ENCODE results near the gene ARHGEF17. TPM values are rescaled to one million over a fixed set of nuclear protein-coding genes. Genes with fewer than 3 reads are reported as not detected.

Gene ARHGEF17
- total RNA-seq, 1 experiment from 2014 or later = 77.9 TPM

- DNase-seq = no peak
- ChIA-PET CTCF (interaction anchor here (1.4 to 2.9 kb wide), 3 partner anchors 9 to 35 kb away, joined by 3 to 51 read pairs (median 18); no protein-coding TSS in a partner anchor), POLR2A (interaction anchor here (0.5 kb wide), 1 partner anchor 527 kb away, joined by 3 read pairs; no protein-coding TSS in a partner anchor)
- no peak overlapping the region for H3K4me3 Mint-ChIP-seq (ENCODE audit: unreplicated experiment)
- no TSS peak for BruUV-seq (replicated peaks)
- H3K27ac Mint-ChIP-seq (ENCODE audit: unreplicated experiment) = peak overlapping the region; percentile 1
- Histone ChIP-seq H3K27me3 (replicated peaks; ENCODE audit: control insufficient read depth, insufficient read depth, low read length) (no peaks in the 10 kb centered on the region), H3K36me3 (ENCODE audit: control insufficient read depth, insufficient read depth, low read length) (peaks cover 2% of the 10 kb centered on the region; the same call in 1 of the 2 replicates), H3K4me1 (peaks cover 40% of the 10 kb centered on the region), H3K4me3 (ENCODE audit: low read depth, low read length) (no peak overlapping the region), H3K9me3 (no peaks in the 10 kb centered on the region)
- peaks cover 23% of the 10 kb centered on the region for H3K4me1 Mint-ChIP-seq (ENCODE audit: low read depth, unreplicated experiment)
- no peak for TF ChIP-seq CTCF (IDR thresholded peaks at IDR 0.05; ENCODE audit: insufficient read depth in 1 of 2, low read depth in 1 of 2, low read length in 1 of 2, severe bottlenecking in 1 of 2, unreplicated experiment in 1 of 2)
- H3K27me3 Mint-ChIP-seq (ENCODE audit: insufficient read depth, unreplicated experiment) = no peaks in the 10 kb centered on the region
- intact Hi-C loops (cut with micrococcal nuclease; ENCODE audit: unreplicated experiment) = no loop called here
- peaks cover 49% of the 10 kb centered on the region for H3K36me3 Mint-ChIP-seq (ENCODE audit: insufficient read depth, unreplicated experiment)
- no peaks in the 10 kb centered on the region for H3K9me3 Mint-ChIP-seq (ENCODE audit: unreplicated experiment)
These were observed 8.3 kb downstream of the ARHGEF17 start for GRCh38 chr11:73316422-73316821.

GRCh38 chr11:73317373-73317772 is 9.3 kb downstream of the ARHGEF17 start:
- no peak for TF ChIP-seq CTCF (IDR thresholded peaks at IDR 0.05; ENCODE audit: insufficient read depth in 1 of 2, low read depth in 1 of 2, low read length in 1 of 2, severe bottlenecking in 1 of 2, unreplicated experiment in 1 of 2)
- ChIA-PET POLR2A (interaction anchor here (0.6 kb wide), 2 partner anchors 59 to 152 kb away, joined by 3 read pairs; partner anchors contain the start of gene RELT), CTCF (interaction anchor here (1.3 to 2.9 kb wide), 2 partner anchors 8 to 10 kb away, joined by 4 to 18 read pairs; no protein-coding TSS in a partner anchor)
- no peaks in the 10 kb centered on the region for H3K27me3 Mint-ChIP-seq (ENCODE audit: insufficient read depth, unreplicated experiment)
- peaks cover 30% of the 10 kb centered on the region for H3K4me1 ChIP-seq
- no peak overlapping the region for H3K27ac Mint-ChIP-seq (ENCODE audit: unreplicated experiment)
- intact Hi-C loops (cut with micrococcal nuclease; ENCODE audit: unreplicated experiment) = no loop called here
- no peaks in the 10 kb centered on the region for H3K9me3 ChIP-seq
- H3K9me3 Mint-ChIP-seq (ENCODE audit: unreplicated experiment) = no peaks in the 10 kb centered on the region
- no peak overlapping the region for H3K4me3 ChIP-seq (ENCODE audit: low read depth, low read length)
- no peak for DNase-seq
- H3K36me3 Mint-ChIP-seq (ENCODE audit: insufficient read depth, unreplicated experiment) = peaks cover 58% of the 10 kb centered on the region
- H3K36me3 ChIP-seq (ENCODE audit: control insufficient read depth, insufficient read depth, low read length) = peaks cover 2% of the 10 kb centered on the region; the same call in 1 of the 2 replicates
- no TSS peak for BruUV-seq (replicated peaks)
- H3K4me1 Mint-ChIP-seq (ENCODE audit: low read depth, unreplicated experiment) = peaks cover 20% of the 10 kb centered on the region
- H3K27me3 ChIP-seq (replicated peaks; ENCODE audit: control insufficient read depth, insufficient read depth, low read length) = no peaks in the 10 kb centered on the region
- no peak overlapping the region for H3K4me3 Mint-ChIP-seq (ENCODE audit: unreplicated experiment)

GRCh38 chr11:73317803-73318202 is 9.7 kb downstream of the ARHGEF17 start:
- Histone ChIP-seq H3K9me3 (no peaks in the 10 kb centered on the region), H3K4me3 (ENCODE audit: low read depth, low read length) (no peak overlapping the region), H3K27me3 (replicated peaks; ENCODE audit: control insufficient read depth, insufficient read depth, low read length) (no peaks in the 10 kb centered on the region), H3K36me3 (ENCODE audit: control insufficient read depth, insufficient read depth, low read length) (peaks cover 2% of the 10 kb centered on the region; the same call in 1 of the 2 replicates), H3K4me1 (peaks cover 31% of the 10 kb centered on the region)
- no peak overlapping the region for H3K4me3 Mint-ChIP-seq (ENCODE audit: unreplicated experiment)
- H3K27ac Mint-ChIP-seq (ENCODE audit: unreplicated experiment) = no peak overlapping the region
- ChIA-PET CTCF (interaction anchor here (0.8 to 2.9 kb wide), 4 partner anchors 9 to 60 kb away, joined by 3 to 18 read pairs (median 4); no protein-coding TSS in a partner anchor), POLR2A (interaction anchor here (0.5 kb wide), 1 partner anchor 10 kb away, joined by 7 read pairs; no protein-coding TSS in a partner anchor)
- no TSS peak for BruUV-seq (replicated peaks)
- no peaks in the 10 kb centered on the region for H3K27me3 Mint-ChIP-seq (ENCODE audit: insufficient read depth, unreplicated experiment)
- intact Hi-C loops (cut with micrococcal nuclease; ENCODE audit: unreplicated experiment) = no loop called here
- H3K4me1 Mint-ChIP-seq (ENCODE audit: low read depth, unreplicated experiment) = peaks cover 23% of the 10 kb centered on the region
- no peak for DNase-seq
- no peak for TF ChIP-seq CTCF (IDR thresholded peaks at IDR 0.05; ENCODE audit: insufficient read depth in 1 of 2, low read depth in 1 of 2, low read length in 1 of 2, severe bottlenecking in 1 of 2, unreplicated experiment in 1 of 2)
- peaks cover 60% of the 10 kb centered on the region for H3K36me3 Mint-ChIP-seq (ENCODE audit: insufficient read depth, unreplicated experiment)
- no peaks in the 10 kb centered on the region for H3K9me3 Mint-ChIP-seq (ENCODE audit: unreplicated experiment)

Data from Caco-2 (cell line).